Effector memory CD8-positive, alpha-beta T cell (primary cell): ENCODE measurements around the gene CADM2.

Source experiments
- ATAC-seq: fragments of 150-1000 bp; cut with Tn5 transposase; replicated peaks from 2 replicates; pipeline ENCODE4 v1.10.0; 2021; ENCODE audit warnings: mild to moderate bottlenecking, moderate library complexity
- DNase-seq, 3 experiments: peaks; one replicate each; pipeline ENCODE4 v3.0.0; 2021
- H3K27ac Mint-ChIP-seq, 2 donors: one replicate each; pipeline ENCODE4 v1.8.0; 2022; ENCODE audit warnings: mild to moderate bottlenecking in 2 of 2, mixed read lengths in 2 of 2, moderate library complexity in 2 of 2
- H3K27me3 Mint-ChIP-seq, 2 donors: one replicate each; pipeline ENCODE4 v1.8.0; 2022; ENCODE audit warnings: mixed read lengths in 2 of 2
- H3K36me3 Mint-ChIP-seq: one replicate; pipeline ENCODE4 v1.8.0; 2022; ENCODE audit warnings: mild to moderate bottlenecking, moderate library complexity, mixed read lengths; ENCODE audit not compliant: insufficient read depth
- H3K4me1 Mint-ChIP-seq, 2 donors: one replicate each; pipeline ENCODE4 v1.8.0; 2022; ENCODE audit warnings: low read depth in 2 of 2, mixed read lengths in 2 of 2
- H3K4me3 Mint-ChIP-seq, 2 donors: one replicate each; pipeline ENCODE4 v1.8.0; 2022; ENCODE audit warnings: mild to moderate bottlenecking in 2 of 2, mixed read lengths in 2 of 2, moderate library complexity in 2 of 2
- H3K9me3 Mint-ChIP-seq, 2 donors: one replicate each; pipeline ENCODE4 v1.8.0; 2022; ENCODE audit warnings: mixed read lengths in 2 of 2

CADM2 gene

GRCh38 chr3:85572978-85573377 is 614.2 kb downstream of the CADM2 start:
- Mint-ChIP-seq H3K36me3 (no peaks in the 10 kb centered on the region), H3K9me3 (peaks cover 0 to 3% of the 10 kb centered on the region in 2 donors), H3K27ac (no peak overlapping the region), H3K4me3 (no peak overlapping the region), H3K27me3 (no peaks in the 10 kb centered on the region), H3K4me1 (no peaks in the 10 kb centered on the region)
- no peak for DNase-seq
- no peak for ATAC-seq

DNA sequence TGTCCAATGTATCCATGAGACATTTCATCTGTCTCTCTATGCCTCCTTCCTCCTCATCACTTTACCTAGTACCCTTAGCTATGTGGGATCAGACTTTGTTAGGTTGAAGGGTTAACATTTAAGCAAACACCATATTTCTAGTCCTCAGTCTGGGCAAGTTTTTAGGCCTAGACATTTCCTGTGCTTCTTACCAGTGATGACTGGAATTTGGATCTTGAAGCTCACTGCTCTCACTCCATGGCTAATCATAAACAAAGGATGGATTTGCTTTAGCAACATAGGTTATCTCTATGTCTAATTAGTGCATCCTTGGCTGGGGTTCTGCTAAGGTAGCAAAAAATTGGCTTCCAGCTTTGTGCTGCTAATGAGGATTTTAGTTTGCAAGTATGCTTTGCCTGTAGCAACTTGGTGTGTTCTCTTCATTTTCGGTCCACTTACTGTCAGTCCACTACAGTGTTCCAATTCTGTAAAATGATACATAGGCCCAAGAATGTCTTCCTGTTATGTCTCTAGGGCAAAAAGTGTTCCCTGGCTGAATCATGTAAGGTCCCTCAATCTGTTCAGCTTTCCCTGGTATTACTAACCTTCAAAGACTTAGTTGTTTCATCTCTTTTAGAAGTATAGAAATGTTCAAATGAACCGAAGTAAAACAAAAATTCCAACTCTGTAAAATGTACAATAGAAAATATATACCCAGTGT is 615.4 kb downstream of the CADM2 start:
- no peak for DNase-seq
- Mint-ChIP-seq H3K36me3 (no peaks in the 10 kb centered on the region), H3K4me3 (no peak overlapping the region), H3K27me3 (no peaks in the 10 kb centered on the region), H3K27ac (no peak overlapping the region), H3K9me3 (peaks cover 0 to 3% of the 10 kb centered on the region in 2 donors), H3K4me1 (no peaks in the 10 kb centered on the region)
- ATAC-seq: no peak

- no peaks in the 10 kb centered on the region for H3K27me3 Mint-ChIP-seq
- no peaks in the 10 kb centered on the region for H3K4me1 Mint-ChIP-seq
- DNase-seq: peak in 2 of 3 experiments; percentile 1 to 5
- H3K36me3 Mint-ChIP-seq: no peaks in the 10 kb centered on the region
- H3K9me3 Mint-ChIP-seq: peaks cover 0 to 3% of the 10 kb centered on the region in 2 donors
- H3K4me3 Mint-ChIP-seq: no peak overlapping the region
- no peak for ATAC-seq
- H3K27ac Mint-ChIP-seq: no peak overlapping the region
Observed at GRCh38 chr3:85576091-85576690, 617.4 kb downstream of the CADM2 start.

DNA sequence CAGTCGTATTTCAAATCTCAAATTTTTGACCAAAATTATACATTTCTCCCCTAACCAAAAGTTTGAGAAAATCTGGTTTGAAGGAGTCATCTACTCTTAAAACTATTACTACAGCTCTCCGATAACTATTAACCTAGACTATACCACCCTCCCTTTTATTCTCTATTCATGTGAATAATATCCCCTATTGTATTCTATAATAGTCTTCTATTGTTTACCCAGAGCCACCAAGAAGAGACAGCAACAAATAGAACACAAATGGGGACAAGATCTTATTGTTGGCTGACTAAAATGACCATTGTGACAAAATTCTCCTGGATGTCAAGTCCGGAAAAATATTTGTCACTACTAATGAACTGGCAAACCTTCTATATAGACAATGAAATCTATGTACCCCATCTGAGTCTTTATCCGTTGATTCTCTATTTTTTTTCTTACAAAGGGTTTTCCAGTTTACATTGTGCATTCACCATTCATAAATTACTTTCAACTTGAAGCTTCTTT is 618.0 kb downstream of the CADM2 start:
- no peak for ATAC-seq
- H3K36me3 Mint-ChIP-seq: no peaks in the 10 kb centered on the region
- H3K27ac Mint-ChIP-seq: no peak overlapping the region
- H3K4me3 Mint-ChIP-seq: no peak overlapping the region
- peaks cover 0 to 3% of the 10 kb centered on the region in 2 donors for H3K9me3 Mint-ChIP-seq
- H3K4me1 Mint-ChIP-seq: no peaks in the 10 kb centered on the region
- no peaks in the 10 kb centered on the region for H3K27me3 Mint-ChIP-seq
- DNase-seq: no peak

DNA sequence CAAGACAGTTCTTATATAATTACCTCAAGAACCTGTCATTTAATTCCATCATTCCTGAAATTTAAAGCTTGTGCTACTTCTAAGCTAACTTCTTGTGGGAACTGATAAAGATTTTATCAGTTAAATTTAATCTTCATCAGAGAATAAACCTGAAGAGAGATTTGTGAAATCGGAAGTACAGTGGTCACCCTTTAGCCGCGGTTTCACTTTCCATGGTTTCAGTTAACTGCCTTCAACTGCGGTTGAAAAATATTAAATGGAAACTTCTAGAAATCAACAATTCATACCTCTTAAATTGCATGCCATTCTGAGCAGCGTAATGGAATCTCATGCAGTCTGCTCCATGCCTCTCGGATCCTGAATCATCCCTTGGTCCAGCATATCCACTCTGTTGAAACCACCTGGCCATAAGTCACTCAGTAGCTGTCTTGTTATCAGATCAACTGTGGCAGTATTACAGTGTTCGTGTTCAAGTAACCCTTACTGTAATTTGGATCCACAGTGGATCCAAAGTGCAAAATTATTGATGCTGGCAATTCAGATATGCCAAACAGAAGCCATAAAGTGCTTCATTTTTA is 626.1 kb downstream of the CADM2 start:
- peaks cover 5 to 9% of the 10 kb centered on the region in 2 donors for H3K9me3 Mint-ChIP-seq
- no peak overlapping the region for H3K4me3 Mint-ChIP-seq
- no peaks in the 10 kb centered on the region for H3K36me3 Mint-ChIP-seq
- no peak for DNase-seq
- no peak overlapping the region for H3K27ac Mint-ChIP-seq
- no peaks in the 10 kb centered on the region for H3K4me1 Mint-ChIP-seq
- ATAC-seq: no peak
- H3K27me3 Mint-ChIP-seq: no peaks in the 10 kb centered on the region

DNA sequence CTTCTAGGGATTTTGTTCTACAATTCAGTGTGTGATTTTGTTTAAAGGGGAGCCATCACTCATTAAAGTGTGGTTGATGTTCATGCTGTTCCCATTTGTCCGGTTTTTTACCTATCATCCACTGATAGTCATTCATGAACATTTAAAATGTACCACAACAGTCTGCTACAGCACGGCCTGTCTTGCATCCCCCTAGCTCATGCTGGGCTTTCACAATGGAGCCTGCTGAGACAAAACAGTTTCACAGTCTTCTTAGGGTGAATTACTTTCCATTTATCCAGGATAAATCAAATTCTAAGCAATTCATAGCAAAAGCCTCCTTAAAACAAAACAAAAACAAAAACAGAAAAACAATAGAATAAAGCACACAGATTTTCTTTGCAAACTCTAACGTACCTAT is 627.2 kb downstream of the CADM2 start:
- Mint-ChIP-seq H3K27ac (no peak overlapping the region), H3K27me3 (no peaks in the 10 kb centered on the region), H3K9me3 (peaks cover 5 to 9% of the 10 kb centered on the region in 2 donors), H3K36me3 (no peaks in the 10 kb centered on the region), H3K4me1 (no peaks in the 10 kb centered on the region), H3K4me3 (no peak overlapping the region)
- ATAC-seq (no peak), DNase-seq (no peak)

- no peak for ATAC-seq
Observed at GRCh38 chr3:85589145-85589544, 630.4 kb downstream of the CADM2 start.

GRCh38 chr3:85591451-85591850 is 632.7 kb downstream of the CADM2 start:
- Mint-ChIP-seq H3K27ac (no peak overlapping the region), H3K9me3 (peaks cover 3 to 9% of the 10 kb centered on the region in 2 donors), H3K4me3 (no peak overlapping the region), H3K27me3 (no peaks in the 10 kb centered on the region), H3K4me1 (no peaks in the 10 kb centered on the region), H3K36me3 (no peaks in the 10 kb centered on the region)
- no peak for DNase-seq
- no peak for ATAC-seq

More at GRCh38 chr3:85589145-85589544, 630.4 kb downstream of the CADM2 start:
- no peak overlapping the region for H3K4me3 Mint-ChIP-seq
- peaks cover 3 to 9% of the 10 kb centered on the region in 2 donors for H3K9me3 Mint-ChIP-seq
- no peak for DNase-seq
- no peak overlapping the region for H3K27ac Mint-ChIP-seq
- no peaks in the 10 kb centered on the region for H3K36me3 Mint-ChIP-seq
- no peaks in the 10 kb centered on the region for H3K27me3 Mint-ChIP-seq
- no peaks in the 10 kb centered on the region for H3K4me1 Mint-ChIP-seq

GRCh38 chr3:85592256-85592655 is 633.5 kb downstream of the CADM2 start:
- H3K27me3 Mint-ChIP-seq: no peaks in the 10 kb centered on the region
- H3K4me1 Mint-ChIP-seq: no peaks in the 10 kb centered on the region

DNA sequence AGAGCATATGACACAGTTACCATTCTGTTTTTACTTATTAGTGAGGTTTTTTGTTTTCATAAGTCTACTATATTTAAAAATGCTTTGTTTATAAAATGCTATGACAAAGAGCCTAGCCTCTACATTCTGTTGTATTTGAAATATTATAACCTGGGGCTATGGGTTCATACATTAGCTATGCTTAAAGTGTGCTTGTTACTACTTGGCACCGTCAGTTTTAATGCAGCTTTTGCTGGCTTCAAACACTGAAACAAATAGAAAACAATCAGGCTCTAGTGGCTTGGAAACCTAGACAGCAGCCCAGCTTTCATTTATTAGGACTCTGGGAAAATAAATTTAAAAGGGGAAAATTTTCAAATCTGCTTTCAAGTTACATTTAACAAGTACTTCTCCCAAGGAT is 635.9 kb downstream of the CADM2 start:
- Mint-ChIP-seq H3K27me3 (no peaks in the 10 kb centered on the region), H3K36me3 (no peaks in the 10 kb centered on the region), H3K27ac (no peak overlapping the region), H3K4me3 (no peak overlapping the region), H3K4me1 (no peaks in the 10 kb centered on the region), H3K9me3 (peaks cover 0 to 2% of the 10 kb centered on the region in 2 donors)
- no peak for ATAC-seq
- no peak for DNase-seq

More at GRCh38 chr3:85592256-85592655, 633.5 kb downstream of the CADM2 start:
- no peak overlapping the region for H3K27ac Mint-ChIP-seq
- peaks cover 5 to 9% of the 10 kb centered on the region in 2 donors for H3K9me3 Mint-ChIP-seq
- no peak for DNase-seq
- H3K36me3 Mint-ChIP-seq: no peaks in the 10 kb centered on the region
- ATAC-seq: no peak
- no peak overlapping the region for H3K4me3 Mint-ChIP-seq

DNA sequence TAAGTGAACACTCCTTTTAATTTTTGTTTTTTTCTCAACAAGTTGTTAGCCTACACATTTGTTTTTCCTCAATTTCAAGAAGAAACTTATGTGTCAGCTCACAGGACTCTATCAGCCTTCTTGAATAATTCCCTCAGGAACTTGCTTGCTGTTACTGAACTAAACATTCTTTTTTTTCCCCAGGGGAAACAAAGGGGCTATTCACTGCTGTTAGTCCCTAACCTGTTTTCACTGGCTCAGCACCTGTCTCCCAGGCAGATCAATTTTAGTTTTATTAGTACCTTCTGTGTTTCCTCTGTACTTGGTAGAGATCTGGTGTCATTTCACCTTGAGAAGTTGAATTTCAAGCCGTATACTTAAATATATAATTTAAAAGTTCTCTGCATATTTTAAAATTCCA is 644.6 kb downstream of the CADM2 start:
- peaks cover 0 to 8% of the 10 kb centered on the region in 2 donors for H3K9me3 Mint-ChIP-seq
- H3K27me3 Mint-ChIP-seq: no peaks in the 10 kb centered on the region
- no peak overlapping the region for H3K4me3 Mint-ChIP-seq
- no peak overlapping the region for H3K27ac Mint-ChIP-seq
- ATAC-seq (no peak), DNase-seq (no peak)
- H3K4me1 Mint-ChIP-seq: no peaks in the 10 kb centered on the region
- H3K36me3 Mint-ChIP-seq: no peaks in the 10 kb centered on the region

DNA sequence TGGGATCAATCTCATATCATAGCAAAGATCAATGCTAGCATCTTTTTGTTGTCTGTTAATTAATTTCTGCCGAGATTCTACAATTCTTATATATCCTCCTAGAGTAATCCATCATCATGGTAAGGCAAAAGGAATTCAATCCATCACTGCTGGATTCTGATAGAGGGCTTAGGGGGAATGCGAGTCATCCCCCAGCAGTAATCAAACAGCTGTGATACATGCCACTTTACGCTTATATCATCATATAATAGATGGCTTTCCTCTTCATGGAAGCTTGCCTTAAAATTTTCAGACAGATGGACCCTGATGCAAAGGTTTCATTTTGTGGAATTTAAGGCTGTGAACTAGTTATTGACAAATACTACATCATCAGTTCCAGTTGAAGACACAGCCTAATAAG is 645.9 kb downstream of the CADM2 start:
- H3K27me3 Mint-ChIP-seq: no peaks in the 10 kb centered on the region
- no peak overlapping the region for H3K4me3 Mint-ChIP-seq
- DNase-seq (no peak), ATAC-seq (no peak)
- no peaks in the 10 kb centered on the region for H3K36me3 Mint-ChIP-seq
- H3K9me3 Mint-ChIP-seq: peaks cover 7 to 10% of the 10 kb centered on the region in 2 donors
- no peak overlapping the region for H3K27ac Mint-ChIP-seq
- H3K4me1 Mint-ChIP-seq: no peaks in the 10 kb centered on the region

- Mint-ChIP-seq H3K4me3 (no peak overlapping the region), H3K4me1 (no peaks in the 10 kb centered on the region), H3K27ac (no peak overlapping the region), H3K27me3 (no peaks in the 10 kb centered on the region), H3K36me3 (no peaks in the 10 kb centered on the region), H3K9me3 (peaks cover 7 to 10% of the 10 kb centered on the region in 2 donors)
- DNase-seq (no peak), ATAC-seq (no peak)
Observed at GRCh38 chr3:85605066-85605465, 646.3 kb downstream of the CADM2 start.

- peaks cover 2 to 7% of the 10 kb centered on the region in 2 donors for H3K9me3 Mint-ChIP-seq
- no peak overlapping the region for H3K4me3 Mint-ChIP-seq
Observed at GRCh38 chr3:85626662-85627061, 667.9 kb downstream of the CADM2 start.

More at GRCh38 chr3:85626662-85627061, 667.9 kb downstream of the CADM2 start:
- Mint-ChIP-seq H3K27me3 (no peaks in the 10 kb centered on the region), H3K27ac (no peak overlapping the region), H3K4me1 (no peaks in the 10 kb centered on the region), H3K36me3 (no peaks in the 10 kb centered on the region)
- no peak for ATAC-seq
- no peak for DNase-seq
